ENCODE measurements around the gene FAM50B.

The FAM50B gene

DNA sequence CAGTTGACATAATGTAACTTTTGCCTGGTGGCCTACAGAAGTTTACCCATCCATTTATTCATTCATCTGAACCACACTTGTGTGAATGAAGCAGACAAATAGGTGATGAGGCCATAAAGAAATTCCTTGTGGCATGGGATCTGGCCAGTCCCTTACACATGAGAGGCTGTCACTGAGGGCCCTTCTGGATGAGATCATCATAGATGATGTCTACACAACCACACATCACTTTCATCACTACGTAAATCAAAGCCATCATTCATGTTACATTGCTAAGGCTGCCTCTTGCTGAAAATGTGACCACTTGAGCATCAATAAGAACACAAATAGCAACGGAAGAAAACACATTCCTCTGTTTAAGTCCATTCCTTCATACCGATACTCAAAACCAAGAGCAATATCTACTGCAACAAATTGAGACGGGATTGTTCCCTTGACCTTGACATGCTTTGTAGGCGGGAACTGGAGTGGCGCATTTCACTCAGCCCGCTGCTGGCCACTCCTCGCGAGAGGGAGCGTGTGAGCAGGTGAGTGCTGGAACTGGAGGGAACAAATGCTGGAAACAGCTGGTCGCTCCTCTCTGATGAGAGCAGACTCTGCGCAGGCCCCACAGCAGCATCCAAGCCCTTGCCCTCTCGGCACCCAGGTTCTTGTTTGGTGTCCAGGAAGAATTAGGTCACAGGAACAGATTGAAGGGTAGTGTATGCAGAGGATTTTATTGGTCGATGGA lies 49.3 kb downstream of the FAM50B start:
- no peak for DNase-seq

DNA sequence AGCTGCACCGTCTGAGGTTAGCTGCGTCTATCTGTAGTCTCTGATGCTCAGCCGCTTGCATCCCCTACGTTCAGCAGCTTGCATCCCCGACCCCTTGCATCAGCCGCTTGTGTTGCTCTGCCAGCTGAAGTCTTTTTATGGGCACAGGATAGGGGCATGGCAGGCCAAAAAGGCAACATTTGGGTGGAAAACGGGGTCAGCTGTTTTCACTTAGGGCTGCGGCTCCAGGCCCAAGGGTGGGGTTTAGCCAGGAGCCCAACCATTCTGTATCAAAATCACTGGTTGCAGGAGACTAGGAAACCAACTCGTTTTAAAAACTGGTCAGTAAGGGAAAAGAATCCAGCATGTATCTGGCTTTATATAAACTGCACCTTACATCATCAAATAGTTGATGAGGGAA lies 49.9 kb downstream of the FAM50B start:
- DNase-seq: no peak

DNA sequence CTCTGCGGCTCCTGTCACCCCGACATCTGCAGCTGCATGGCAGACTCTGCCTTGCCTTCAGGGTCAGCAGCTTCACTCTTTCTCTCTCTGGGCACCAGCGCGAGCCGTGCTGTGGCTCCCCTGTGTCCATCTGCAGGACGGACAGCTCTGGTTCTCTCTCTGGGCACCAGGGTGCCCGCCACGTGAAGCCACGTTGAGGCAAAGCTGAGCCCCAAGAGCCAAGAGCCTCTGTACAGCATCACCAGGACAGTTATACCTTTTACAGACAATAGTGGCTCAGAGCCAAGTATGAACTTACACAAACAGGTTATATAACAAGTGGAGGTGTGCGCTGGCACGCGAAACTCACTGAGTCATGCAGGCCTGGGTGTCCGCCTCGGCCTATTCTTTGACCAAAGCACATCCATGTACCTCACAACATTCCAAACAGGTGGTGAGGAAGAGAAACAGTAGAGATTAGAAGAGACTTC lies 50.8 kb downstream of the FAM50B start:
- no peak for DNase-seq
